ENCODE measurements around the gene EIF5. TPM values are rescaled to one million over a fixed set of nuclear protein-coding genes. Genes with fewer than 3 reads are reported as not detected.

The EIF5 gene
- total RNA-seq, 1 experiment from 2014 or later, result 238 TPM

DNA sequence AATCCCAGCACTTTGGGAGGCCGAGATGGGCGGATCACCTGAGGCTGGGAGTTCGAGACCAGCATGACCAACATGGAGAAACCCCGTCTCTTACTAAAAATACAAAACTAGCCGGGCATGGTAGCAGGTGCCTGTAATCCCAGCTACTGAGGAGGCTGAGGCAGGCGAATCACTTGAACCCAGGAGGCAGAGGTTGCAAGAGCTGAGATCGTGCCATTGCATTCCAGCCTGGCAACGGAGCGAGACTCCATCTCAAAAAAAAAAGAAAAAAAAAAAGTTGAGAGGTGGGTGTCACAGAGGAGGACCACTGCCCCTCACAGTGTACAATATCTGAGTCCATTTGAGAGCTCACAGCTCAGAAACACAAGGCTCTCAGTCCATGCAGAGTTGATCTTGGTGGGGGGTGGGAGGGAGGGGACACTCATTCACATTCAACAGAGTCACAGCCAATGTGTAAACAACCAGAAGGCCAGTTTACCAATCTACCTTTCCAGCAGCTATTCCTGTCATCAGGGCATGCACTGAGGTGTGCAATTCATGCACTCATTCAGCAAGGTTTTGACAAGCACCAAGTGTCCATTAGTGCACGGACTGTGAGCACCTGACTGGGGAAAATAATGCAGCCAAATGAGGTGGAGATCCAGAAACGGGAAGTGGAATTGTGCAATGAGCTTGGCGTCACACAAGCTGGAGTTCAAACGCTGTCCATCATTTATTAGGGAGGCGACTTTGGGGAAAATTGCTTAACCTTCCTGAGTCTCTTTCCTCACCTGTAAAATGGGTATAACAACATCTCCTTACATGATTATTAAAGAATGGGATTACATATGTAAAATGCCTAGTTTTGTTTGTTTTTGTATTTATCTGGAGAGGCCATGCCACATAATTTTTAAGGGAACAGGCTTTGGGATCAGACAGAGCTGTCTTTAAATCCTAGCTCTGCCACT, 4.4 kb upstream of the EIF5 start:
- Histone ChIP-seq H3K4me3 (ENCODE audit: low read depth in 2 of 2, low read length in 2 of 2) (no peak overlapping the region), H3K36me3 (ENCODE audit: control insufficient read depth, insufficient read depth, low read length) (no peaks in the 10 kb centered on the region; the same call in 1 of the 2 replicates), H3K27ac (ENCODE audit: low read length) (no peak overlapping the region), H3K4me1 (ENCODE audit: control insufficient read depth, insufficient read depth, low read length) (peaks cover 11% of the 10 kb centered on the region), H3K9me3 (ENCODE audit: control insufficient read depth, insufficient read depth, low read depth, low read length) (no peaks in the 10 kb centered on the region), H3K27me3 (ENCODE audit: control insufficient read depth, insufficient read depth, low read length) (no peaks in the 10 kb centered on the region)
- no peak for ATAC-seq
- ChIA-PET POLR2A (interaction anchor here (0.5 kb wide), 1 partner anchor 262 kb away, joined by 8 read pairs; no protein-coding TSS in a partner anchor), CTCF (no interaction called here)
- DNase-seq (ENCODE audit: low read depth, low spot score), result no peak
- intact Hi-C loops (cut with micrococcal nuclease; ENCODE audit: unreplicated experiment), result no loop called here
- in situ Hi-C loops (cut with HindIII; ENCODE audit: low pct_unique_long_range_greater_than_20kb, low sequenced_read_pairs), result no loop called here
- TF ChIP-seq POLR2AphosphoS5 (IDR thresholded peaks at IDR 0.05; ENCODE audit: low read depth, low read length) (no peak), SIN3A (IDR thresholded peaks at IDR 0.05; ENCODE audit: borderline replicate concordance, insufficient read depth, low read depth, low read length) (no peak), TCF7L2 (IDR thresholded peaks at IDR 0.05; ENCODE audit: low read depth, low read length) (no peak)
- TF ChIP-seq, protein P1, sequence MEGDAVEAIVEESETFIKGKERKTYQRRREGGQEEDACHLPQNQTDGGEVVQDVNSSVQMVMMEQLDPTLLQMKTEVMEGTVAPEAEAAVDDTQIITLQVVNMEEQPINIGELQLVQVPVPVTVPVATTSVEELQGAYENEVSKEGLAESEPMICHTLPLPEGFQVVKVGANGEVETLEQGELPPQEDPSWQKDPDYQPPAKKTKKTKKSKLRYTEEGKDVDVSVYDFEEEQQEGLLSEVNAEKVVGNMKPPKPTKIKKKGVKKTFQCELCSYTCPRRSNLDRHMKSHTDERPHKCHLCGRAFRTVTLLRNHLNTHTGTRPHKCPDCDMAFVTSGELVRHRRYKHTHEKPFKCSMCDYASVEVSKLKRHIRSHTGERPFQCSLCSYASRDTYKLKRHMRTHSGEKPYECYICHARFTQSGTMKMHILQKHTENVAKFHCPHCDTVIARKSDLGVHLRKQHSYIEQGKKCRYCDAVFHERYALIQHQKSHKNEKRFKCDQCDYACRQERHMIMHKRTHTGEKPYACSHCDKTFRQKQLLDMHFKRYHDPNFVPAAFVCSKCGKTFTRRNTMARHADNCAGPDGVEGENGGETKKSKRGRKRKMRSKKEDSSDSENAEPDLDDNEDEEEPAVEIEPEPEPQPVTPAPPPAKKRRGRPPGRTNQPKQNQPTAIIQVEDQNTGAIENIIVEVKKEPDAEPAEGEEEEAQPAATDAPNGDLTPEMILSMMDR (IDR thresholded peaks at IDR 0.05), result no peak
- TF ChIP-seq, protein P2, sequence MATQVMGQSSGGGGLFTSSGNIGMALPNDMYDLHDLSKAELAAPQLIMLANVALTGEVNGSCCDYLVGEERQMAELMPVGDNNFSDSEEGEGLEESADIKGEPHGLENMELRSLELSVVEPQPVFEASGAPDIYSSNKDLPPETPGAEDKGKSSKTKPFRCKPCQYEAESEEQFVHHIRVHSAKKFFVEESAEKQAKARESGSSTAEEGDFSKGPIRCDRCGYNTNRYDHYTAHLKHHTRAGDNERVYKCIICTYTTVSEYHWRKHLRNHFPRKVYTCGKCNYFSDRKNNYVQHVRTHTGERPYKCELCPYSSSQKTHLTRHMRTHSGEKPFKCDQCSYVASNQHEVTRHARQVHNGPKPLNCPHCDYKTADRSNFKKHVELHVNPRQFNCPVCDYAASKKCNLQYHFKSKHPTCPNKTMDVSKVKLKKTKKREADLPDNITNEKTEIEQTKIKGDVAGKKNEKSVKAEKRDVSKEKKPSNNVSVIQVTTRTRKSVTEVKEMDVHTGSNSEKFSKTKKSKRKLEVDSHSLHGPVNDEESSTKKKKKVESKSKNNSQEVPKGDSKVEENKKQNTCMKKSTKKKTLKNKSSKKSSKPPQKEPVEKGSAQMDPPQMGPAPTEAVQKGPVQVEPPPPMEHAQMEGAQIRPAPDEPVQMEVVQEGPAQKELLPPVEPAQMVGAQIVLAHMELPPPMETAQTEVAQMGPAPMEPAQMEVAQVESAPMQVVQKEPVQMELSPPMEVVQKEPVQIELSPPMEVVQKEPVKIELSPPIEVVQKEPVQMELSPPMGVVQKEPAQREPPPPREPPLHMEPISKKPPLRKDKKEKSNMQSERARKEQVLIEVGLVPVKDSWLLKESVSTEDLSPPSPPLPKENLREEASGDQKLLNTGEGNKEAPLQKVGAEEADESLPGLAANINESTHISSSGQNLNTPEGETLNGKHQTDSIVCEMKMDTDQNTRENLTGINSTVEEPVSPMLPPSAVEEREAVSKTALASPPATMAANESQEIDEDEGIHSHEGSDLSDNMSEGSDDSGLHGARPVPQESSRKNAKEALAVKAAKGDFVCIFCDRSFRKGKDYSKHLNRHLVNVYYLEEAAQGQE (IDR thresholded peaks at IDR 0.05; ENCODE audit: insufficient read depth in 1 of 2, low read depth in 2 of 2, low read length in 1 of 2), result no peak
- BruUV-seq (replicated peaks), result no TSS peak

DNA sequence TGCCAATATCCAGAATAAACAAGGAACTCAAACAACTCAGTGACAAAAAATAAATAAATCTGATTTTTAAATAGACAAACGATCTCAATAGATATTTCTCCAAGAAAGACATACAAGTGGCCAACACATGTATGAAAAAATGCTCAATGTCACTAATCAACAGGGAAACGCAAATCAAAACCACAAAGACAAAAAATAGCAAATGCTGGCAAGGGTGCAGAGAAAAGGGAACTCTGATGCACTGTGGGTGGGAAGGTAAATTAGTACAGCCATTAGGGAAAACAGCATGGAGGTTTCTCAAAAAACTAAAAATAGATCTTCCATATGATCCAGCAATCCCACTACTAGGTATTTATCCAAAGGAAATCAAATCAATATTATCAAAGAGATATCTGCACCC, 3.5 kb upstream of the EIF5 start:
- TF ChIP-seq POLR2AphosphoS5 (IDR thresholded peaks at IDR 0.05; ENCODE audit: low read depth, low read length) (no peak), SIN3A (IDR thresholded peaks at IDR 0.05; ENCODE audit: borderline replicate concordance, insufficient read depth, low read depth, low read length) (no peak), TCF7L2 (IDR thresholded peaks at IDR 0.05; ENCODE audit: low read depth, low read length) (no peak)
- TF ChIP-seq, protein P2 (IDR thresholded peaks at IDR 0.05; ENCODE audit: insufficient read depth in 1 of 2, low read depth in 2 of 2, low read length in 1 of 2), result no peak
- TF ChIP-seq, protein P1 (IDR thresholded peaks at IDR 0.05), result no peak
- ChIA-PET POLR2A (no interaction called here), CTCF (no interaction called here)
- Histone ChIP-seq H3K4me3 (ENCODE audit: low read depth in 2 of 2, low read length in 2 of 2) (no peak overlapping the region), H3K36me3 (ENCODE audit: control insufficient read depth, insufficient read depth, low read length) (peaks cover 6% of the 10 kb centered on the region), H3K27me3 (ENCODE audit: control insufficient read depth, insufficient read depth, low read length) (no peaks in the 10 kb centered on the region), H3K27ac (ENCODE audit: low read length) (no peak overlapping the region), H3K4me1 (ENCODE audit: control insufficient read depth, insufficient read depth, low read length) (peaks cover 11% of the 10 kb centered on the region), H3K9me3 (ENCODE audit: control insufficient read depth, insufficient read depth, low read depth, low read length) (no peaks in the 10 kb centered on the region)
- intact Hi-C loops (cut with micrococcal nuclease; ENCODE audit: unreplicated experiment), result no loop called here
- DNase-seq (ENCODE audit: low read depth, low spot score) (no peak), ATAC-seq (no peak)
- in situ Hi-C loops (cut with HindIII; ENCODE audit: low pct_unique_long_range_greater_than_20kb, low sequenced_read_pairs), result no loop called here
- BruUV-seq (replicated peaks), result no TSS peak
